ENCODE measurements around the gene ZNF385B. TPM values are rescaled to one million over a fixed set of nuclear protein-coding genes. Genes with fewer than 3 reads are reported as not detected.
A peak's percentile ranks its signal among the peaks of the same experiment; 100 is the strongest.

ZNF385B gene
- polyA plus RNA-seq, 1 of the 3 experiments (the other 2 are of a cell fraction), result 0.16 TPM

DNA sequence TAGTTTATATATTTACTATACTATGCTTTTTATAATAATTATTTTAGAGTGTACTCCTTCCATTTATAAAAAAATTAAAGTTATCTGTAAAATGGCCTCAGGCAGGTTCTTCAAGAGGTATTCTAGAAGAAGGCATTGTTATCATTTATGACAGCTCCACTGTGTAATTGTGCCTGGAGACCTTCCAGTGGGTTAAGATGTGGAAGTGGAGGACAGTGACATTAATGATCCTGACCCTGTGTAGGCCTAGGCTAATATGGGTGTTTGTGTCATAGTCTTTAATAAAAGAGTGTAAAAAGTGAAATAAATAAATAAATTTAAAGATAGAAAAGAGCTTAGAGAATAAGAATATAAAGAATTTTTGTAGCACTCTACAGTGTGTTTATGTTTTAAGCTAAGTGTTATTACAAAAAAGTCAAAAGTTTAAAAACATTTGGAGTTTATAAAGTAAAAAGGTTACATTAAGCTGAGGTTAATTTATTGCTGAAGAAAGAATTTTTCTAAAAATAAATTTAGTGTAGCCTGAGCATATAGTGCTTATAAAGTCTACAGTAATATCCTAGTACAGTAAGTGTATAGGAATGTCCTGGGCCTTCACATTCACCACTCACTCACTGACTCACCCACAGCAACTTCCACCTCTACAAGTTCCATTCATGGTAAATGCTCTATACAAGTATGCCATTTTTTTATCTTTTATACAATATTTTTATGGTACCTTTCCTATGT, 406.8 kb downstream of the ZNF385B start (continued):
- TF ChIP-seq, protein P1, sequence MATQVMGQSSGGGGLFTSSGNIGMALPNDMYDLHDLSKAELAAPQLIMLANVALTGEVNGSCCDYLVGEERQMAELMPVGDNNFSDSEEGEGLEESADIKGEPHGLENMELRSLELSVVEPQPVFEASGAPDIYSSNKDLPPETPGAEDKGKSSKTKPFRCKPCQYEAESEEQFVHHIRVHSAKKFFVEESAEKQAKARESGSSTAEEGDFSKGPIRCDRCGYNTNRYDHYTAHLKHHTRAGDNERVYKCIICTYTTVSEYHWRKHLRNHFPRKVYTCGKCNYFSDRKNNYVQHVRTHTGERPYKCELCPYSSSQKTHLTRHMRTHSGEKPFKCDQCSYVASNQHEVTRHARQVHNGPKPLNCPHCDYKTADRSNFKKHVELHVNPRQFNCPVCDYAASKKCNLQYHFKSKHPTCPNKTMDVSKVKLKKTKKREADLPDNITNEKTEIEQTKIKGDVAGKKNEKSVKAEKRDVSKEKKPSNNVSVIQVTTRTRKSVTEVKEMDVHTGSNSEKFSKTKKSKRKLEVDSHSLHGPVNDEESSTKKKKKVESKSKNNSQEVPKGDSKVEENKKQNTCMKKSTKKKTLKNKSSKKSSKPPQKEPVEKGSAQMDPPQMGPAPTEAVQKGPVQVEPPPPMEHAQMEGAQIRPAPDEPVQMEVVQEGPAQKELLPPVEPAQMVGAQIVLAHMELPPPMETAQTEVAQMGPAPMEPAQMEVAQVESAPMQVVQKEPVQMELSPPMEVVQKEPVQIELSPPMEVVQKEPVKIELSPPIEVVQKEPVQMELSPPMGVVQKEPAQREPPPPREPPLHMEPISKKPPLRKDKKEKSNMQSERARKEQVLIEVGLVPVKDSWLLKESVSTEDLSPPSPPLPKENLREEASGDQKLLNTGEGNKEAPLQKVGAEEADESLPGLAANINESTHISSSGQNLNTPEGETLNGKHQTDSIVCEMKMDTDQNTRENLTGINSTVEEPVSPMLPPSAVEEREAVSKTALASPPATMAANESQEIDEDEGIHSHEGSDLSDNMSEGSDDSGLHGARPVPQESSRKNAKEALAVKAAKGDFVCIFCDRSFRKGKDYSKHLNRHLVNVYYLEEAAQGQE (IDR thresholded peaks at IDR 0.05; ENCODE audit: low read depth, low read length), result no peak
- TF ChIP-seq NFIC (IDR thresholded peaks at IDR 0.05; ENCODE audit: borderline replicate concordance) (peak; percentile 50; the same call in 1 of the 2 replicates), YY1 (IDR thresholded peaks at IDR 0.05; ENCODE audit: low read depth) (peak; percentile 34; the same call in 1 of the 2 replicates), CHD2 (IDR thresholded peaks at IDR 0.05; ENCODE audit: low read length, partially characterized antibody) (no peak), RCOR1 (IDR thresholded peaks at IDR 0.05; ENCODE audit: low read length) (no peak), JUND (IDR thresholded peaks at IDR 0.05) (peak; percentile 90), SIN3A (IDR thresholded peaks at IDR 0.05; ENCODE audit: borderline replicate concordance, low read depth, low read length) (no peak), EZH2phosphoT487 (IDR thresholded peaks at IDR 0.05; ENCODE audit: borderline replicate concordance, low read depth) (no peak), FOXJ3 (CRISPR knock-in tag; IDR thresholded peaks at IDR 0.05) (no peak)
- TF ChIP-seq, protein P2, sequence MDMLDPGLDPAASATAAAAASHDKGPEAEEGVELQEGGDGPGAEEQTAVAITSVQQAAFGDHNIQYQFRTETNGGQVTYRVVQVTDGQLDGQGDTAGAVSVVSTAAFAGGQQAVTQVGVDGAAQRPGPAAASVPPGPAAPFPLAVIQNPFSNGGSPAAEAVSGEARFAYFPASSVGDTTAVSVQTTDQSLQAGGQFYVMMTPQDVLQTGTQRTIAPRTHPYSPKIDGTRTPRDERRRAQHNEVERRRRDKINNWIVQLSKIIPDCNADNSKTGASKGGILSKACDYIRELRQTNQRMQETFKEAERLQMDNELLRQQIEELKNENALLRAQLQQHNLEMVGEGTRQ (IDR thresholded peaks at IDR 0.05; ENCODE audit: borderline replicate concordance, low read depth, low read length), result no peak
- TF ChIP-seq, protein P3, sequence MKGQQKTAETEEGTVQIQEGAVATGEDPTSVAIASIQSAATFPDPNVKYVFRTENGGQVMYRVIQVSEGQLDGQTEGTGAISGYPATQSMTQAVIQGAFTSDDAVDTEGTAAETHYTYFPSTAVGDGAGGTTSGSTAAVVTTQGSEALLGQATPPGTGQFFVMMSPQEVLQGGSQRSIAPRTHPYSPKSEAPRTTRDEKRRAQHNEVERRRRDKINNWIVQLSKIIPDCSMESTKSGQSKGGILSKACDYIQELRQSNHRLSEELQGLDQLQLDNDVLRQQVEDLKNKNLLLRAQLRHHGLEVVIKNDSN (IDR thresholded peaks at IDR 0.05; ENCODE audit: borderline replicate concordance, low read depth), result no peak
- TF ChIP-seq, protein P4, sequence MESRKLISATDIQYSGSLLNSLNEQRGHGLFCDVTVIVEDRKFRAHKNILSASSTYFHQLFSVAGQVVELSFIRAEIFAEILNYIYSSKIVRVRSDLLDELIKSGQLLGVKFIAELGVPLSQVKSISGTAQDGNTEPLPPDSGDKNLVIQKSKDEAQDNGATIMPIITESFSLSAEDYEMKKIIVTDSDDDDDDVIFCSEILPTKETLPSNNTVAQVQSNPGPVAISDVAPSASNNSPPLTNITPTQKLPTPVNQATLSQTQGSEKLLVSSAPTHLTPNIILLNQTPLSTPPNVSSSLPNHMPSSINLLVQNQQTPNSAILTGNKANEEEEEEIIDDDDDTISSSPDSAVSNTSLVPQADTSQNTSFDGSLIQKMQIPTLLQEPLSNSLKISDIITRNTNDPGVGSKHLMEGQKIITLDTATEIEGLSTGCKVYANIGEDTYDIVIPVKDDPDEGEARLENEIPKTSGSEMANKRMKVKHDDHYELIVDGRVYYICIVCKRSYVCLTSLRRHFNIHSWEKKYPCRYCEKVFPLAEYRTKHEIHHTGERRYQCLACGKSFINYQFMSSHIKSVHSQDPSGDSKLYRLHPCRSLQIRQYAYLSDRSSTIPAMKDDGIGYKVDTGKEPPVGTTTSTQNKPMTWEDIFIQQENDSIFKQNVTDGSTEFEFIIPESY (IDR thresholded peaks at IDR 0.05; ENCODE audit: borderline replicate concordance, low read depth), result 0 out of 2 replicates have a peak, but pooled peaks have one; percentile 20
- TF ChIP-seq, protein P5, sequence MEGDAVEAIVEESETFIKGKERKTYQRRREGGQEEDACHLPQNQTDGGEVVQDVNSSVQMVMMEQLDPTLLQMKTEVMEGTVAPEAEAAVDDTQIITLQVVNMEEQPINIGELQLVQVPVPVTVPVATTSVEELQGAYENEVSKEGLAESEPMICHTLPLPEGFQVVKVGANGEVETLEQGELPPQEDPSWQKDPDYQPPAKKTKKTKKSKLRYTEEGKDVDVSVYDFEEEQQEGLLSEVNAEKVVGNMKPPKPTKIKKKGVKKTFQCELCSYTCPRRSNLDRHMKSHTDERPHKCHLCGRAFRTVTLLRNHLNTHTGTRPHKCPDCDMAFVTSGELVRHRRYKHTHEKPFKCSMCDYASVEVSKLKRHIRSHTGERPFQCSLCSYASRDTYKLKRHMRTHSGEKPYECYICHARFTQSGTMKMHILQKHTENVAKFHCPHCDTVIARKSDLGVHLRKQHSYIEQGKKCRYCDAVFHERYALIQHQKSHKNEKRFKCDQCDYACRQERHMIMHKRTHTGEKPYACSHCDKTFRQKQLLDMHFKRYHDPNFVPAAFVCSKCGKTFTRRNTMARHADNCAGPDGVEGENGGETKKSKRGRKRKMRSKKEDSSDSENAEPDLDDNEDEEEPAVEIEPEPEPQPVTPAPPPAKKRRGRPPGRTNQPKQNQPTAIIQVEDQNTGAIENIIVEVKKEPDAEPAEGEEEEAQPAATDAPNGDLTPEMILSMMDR (IDR thresholded peaks at IDR 0.05), result no peak
